ENCODE data around the gene ZNF223.

DNA sequence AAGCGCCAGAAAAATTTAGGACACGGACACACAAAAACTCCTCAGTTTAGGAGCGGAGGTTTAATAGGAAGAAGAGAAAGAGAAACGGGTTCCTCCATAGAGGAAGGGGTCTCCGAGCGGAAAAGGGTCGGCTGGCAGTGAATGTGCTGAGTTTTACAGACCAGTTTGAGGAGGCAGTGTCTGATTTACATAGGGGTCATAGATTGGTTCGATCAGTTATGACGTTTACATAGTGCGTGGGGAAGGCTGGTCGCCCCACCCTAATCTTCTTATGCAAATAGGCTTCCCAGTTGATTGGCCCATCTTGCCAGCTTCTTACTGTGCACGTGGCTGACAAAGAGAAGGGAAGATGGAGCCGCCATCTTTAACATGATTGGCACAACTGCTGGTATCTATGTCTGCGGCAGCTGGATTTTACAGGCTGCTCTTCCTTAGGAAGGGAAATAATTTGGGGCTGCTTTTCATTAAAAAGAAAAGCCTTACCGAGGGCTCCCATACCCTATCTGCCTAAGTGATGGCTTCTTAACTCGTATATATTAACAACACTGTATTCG lies 60.2 kb downstream of the ZNF223 start:
- TF ChIP-seq, protein P1, sequence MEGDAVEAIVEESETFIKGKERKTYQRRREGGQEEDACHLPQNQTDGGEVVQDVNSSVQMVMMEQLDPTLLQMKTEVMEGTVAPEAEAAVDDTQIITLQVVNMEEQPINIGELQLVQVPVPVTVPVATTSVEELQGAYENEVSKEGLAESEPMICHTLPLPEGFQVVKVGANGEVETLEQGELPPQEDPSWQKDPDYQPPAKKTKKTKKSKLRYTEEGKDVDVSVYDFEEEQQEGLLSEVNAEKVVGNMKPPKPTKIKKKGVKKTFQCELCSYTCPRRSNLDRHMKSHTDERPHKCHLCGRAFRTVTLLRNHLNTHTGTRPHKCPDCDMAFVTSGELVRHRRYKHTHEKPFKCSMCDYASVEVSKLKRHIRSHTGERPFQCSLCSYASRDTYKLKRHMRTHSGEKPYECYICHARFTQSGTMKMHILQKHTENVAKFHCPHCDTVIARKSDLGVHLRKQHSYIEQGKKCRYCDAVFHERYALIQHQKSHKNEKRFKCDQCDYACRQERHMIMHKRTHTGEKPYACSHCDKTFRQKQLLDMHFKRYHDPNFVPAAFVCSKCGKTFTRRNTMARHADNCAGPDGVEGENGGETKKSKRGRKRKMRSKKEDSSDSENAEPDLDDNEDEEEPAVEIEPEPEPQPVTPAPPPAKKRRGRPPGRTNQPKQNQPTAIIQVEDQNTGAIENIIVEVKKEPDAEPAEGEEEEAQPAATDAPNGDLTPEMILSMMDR (conservative IDR thresholded peaks at IDR 0.05), result no peak
- no peak for TF ChIP-seq EZH2 (IDR thresholded peaks at IDR 0.05; ENCODE audit: low read depth)

Measured in PC-9 (cell line).